GM19239 (cell line): ENCODE measurements around the gene SEPTIN14.
"Not testable (repeated sequence)": the region's sequence is repeated elsewhere in the genome, so short reads cannot be mapped to it uniquely, and the experiment has no call there.

Source experiments
- DNase-seq: peaks from one replicate; pipeline ENCODE4 v3.0.0; 2011; ENCODE audit warnings: low spot score; ENCODE audit not compliant: insufficient read length
- FAIRE-seq: peaks from 2 replicates; lab custom pipeline; 2011; peaks lifted over from hg19 to GRCh38; lab: Jason Lieb, UNC

SEPTIN14 gene

GRCh38 chr7:55862652-55863051 lies at the start of gene SEPTIN14:
TSS of gene SEPTIN14 (minus strand) at chr7:55862752. CDS start at chr7:55861996, 756 bp downstream.
- FAIRE-seq, DNase-seq: not testable (repeated sequence)

GRCh38 chr7:55903985-55904759 lies 41.6 kb upstream of the SEPTIN14 start:
- FAIRE-seq (peak; percentile 64), DNase-seq (no peak)

GRCh38 chr7:55901059-55901458 lies 38.5 kb upstream of the SEPTIN14 start:
- not testable (repeated sequence) for FAIRE-seq, DNase-seq

- DNase-seq, result no peak
- FAIRE-seq, result no peak
Observed at GRCh38 chr7:55898287-55898686, 35.7 kb upstream of the SEPTIN14 start.

GRCh38 chr7:55895021-55895420 lies 32.5 kb upstream of the SEPTIN14 start:
- FAIRE-seq (no peak), DNase-seq (no peak)

GRCh38 chr7:55893940-55894339 lies 31.4 kb upstream of the SEPTIN14 start:
- DNase-seq, result no peak
- FAIRE-seq, result no peak

- not testable (repeated sequence) for FAIRE-seq, DNase-seq
Observed at GRCh38 chr7:55888378-55888777, 25.8 kb upstream of the SEPTIN14 start.

GRCh38 chr7:55887821-55888247 lies 25.3 kb upstream of the SEPTIN14 start:
- DNase-seq, result peak; percentile 22
- no peak for FAIRE-seq

- no peak for DNase-seq
- FAIRE-seq, result no peak
Observed at GRCh38 chr7:55884321-55884720, 21.8 kb upstream of the SEPTIN14 start.

GRCh38 chr7:55878691-55879090 lies 16.1 kb upstream of the SEPTIN14 start:
- FAIRE-seq (no peak), DNase-seq (no peak)

- FAIRE-seq (no peak), DNase-seq (no peak)
Observed at GRCh38 chr7:55877308-55877707, 14.8 kb upstream of the SEPTIN14 start.

- DNase-seq (no peak), FAIRE-seq (no peak)
Observed at GRCh38 chr7:55873765-55874164, 11.2 kb upstream of the SEPTIN14 start.

- DNase-seq (no peak), FAIRE-seq (no peak)
Observed at GRCh38 chr7:55871932-55872485, 9.5 kb upstream of the SEPTIN14 start.

GRCh38 chr7:55868989-55869388 lies 6.4 kb upstream of the SEPTIN14 start:
- DNase-seq, FAIRE-seq: not testable (repeated sequence)

GRCh38 chr7:55845164-55845563 lies 17.4 kb downstream of the SEPTIN14 start:
- not testable (repeated sequence) for DNase-seq, FAIRE-seq

GRCh38 chr7:55838595-55838994 lies 24.0 kb downstream of the SEPTIN14 start:
- no peak for FAIRE-seq
- DNase-seq, result no peak

GRCh38 chr7:55827577-55827976 lies 35.0 kb downstream of the SEPTIN14 start:
- DNase-seq, result no peak
- no peak for FAIRE-seq

GRCh38 chr7:55818686-55819085 lies 43.9 kb downstream of the SEPTIN14 start:
- DNase-seq, result no peak
- FAIRE-seq, result no peak

- FAIRE-seq, DNase-seq: not testable (repeated sequence)
Observed at GRCh38 chr7:55797260-55797659, 65.3 kb downstream of the SEPTIN14 start.

GRCh38 chr7:55794527-55794926 lies 68.0 kb downstream of the SEPTIN14 start:
- FAIRE-seq (no peak), DNase-seq (no peak)

GRCh38 chr7:55792048-55792447 lies 70.5 kb downstream of the SEPTIN14 start:
- FAIRE-seq (no peak), DNase-seq (no peak)

- DNase-seq (no peak), FAIRE-seq (no peak)
Observed at GRCh38 chr7:55787796-55788195, 74.8 kb downstream of the SEPTIN14 start.
